Loucy (cell line): Measurements from ENCODE around the gene NLRP11.

Source experiments
- EZH2phosphoT487 ChIP-seq: fragments of 200-600 bp; IDR thresholded peaks from 2 replicates; pipeline ENCODE4 v1.6.1; 2018; ENCODE audit warnings: antibody characterized with exemption, mild to moderate bottlenecking, moderate library complexity, borderline replicate concordance
- TF ChIP-seq, protein P1 (sequence below): fragments of 200-600 bp; sonication (generic); conservative IDR thresholded peaks from 2 replicates; pipeline ENCODE4 v1.5.1; 2014; ENCODE audit warnings: mild to moderate bottlenecking, antibody characterized with exemption, low read length

GRCh38 chr19:55857149-55857548 lies 25.4 kb upstream of the NLRP11 start:
- TF ChIP-seq, protein P1, sequence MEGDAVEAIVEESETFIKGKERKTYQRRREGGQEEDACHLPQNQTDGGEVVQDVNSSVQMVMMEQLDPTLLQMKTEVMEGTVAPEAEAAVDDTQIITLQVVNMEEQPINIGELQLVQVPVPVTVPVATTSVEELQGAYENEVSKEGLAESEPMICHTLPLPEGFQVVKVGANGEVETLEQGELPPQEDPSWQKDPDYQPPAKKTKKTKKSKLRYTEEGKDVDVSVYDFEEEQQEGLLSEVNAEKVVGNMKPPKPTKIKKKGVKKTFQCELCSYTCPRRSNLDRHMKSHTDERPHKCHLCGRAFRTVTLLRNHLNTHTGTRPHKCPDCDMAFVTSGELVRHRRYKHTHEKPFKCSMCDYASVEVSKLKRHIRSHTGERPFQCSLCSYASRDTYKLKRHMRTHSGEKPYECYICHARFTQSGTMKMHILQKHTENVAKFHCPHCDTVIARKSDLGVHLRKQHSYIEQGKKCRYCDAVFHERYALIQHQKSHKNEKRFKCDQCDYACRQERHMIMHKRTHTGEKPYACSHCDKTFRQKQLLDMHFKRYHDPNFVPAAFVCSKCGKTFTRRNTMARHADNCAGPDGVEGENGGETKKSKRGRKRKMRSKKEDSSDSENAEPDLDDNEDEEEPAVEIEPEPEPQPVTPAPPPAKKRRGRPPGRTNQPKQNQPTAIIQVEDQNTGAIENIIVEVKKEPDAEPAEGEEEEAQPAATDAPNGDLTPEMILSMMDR: no peak
- no peak for TF ChIP-seq EZH2phosphoT487
